ENCODE data around the gene PROCA1.

Gene PROCA1

DNA sequence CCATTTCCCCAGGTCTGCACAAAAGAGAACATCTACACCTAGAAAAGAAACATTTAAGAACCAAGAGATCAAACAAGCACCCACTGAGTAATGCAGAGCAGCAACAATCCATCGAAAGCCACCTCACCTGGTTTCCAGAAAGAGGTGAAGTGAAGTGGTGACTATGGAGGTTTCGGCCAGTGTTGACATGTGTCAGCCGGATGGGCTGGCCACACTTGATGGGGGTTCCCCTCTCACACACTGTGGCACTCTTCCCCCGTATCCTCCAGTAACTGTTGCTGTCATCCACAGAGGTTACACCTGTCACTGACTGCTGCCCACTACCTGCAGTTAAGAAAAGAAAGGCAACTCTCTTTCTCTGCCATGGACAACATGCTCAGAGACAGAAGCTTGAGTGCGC, 56.5 kb downstream of the PROCA1 start:
- no peak overlapping the region for H3K4me3 ChIP-seq (ENCODE audit: low read depth, low read length)
- TF ChIP-seq, protein P1, sequence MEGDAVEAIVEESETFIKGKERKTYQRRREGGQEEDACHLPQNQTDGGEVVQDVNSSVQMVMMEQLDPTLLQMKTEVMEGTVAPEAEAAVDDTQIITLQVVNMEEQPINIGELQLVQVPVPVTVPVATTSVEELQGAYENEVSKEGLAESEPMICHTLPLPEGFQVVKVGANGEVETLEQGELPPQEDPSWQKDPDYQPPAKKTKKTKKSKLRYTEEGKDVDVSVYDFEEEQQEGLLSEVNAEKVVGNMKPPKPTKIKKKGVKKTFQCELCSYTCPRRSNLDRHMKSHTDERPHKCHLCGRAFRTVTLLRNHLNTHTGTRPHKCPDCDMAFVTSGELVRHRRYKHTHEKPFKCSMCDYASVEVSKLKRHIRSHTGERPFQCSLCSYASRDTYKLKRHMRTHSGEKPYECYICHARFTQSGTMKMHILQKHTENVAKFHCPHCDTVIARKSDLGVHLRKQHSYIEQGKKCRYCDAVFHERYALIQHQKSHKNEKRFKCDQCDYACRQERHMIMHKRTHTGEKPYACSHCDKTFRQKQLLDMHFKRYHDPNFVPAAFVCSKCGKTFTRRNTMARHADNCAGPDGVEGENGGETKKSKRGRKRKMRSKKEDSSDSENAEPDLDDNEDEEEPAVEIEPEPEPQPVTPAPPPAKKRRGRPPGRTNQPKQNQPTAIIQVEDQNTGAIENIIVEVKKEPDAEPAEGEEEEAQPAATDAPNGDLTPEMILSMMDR (IDR thresholded peaks at IDR 0.05; ENCODE audit: low read depth, low read length), result no peak
